22Rv1 (cell line): Measurements from ENCODE around the gene KCNT2.

Experiments used
- CTCF ChIP-seq: fragments of 450-650 bp; IDR thresholded peaks from 2 replicates; pipeline ENCODE4 v1.5.1; 2017; ENCODE audit warnings: mild to moderate bottlenecking
- ZFX ChIP-seq: fragments of 450-650 bp; IDR thresholded peaks from 2 replicates; pipeline ENCODE4 v1.6.1; 2017; ENCODE audit warnings: antibody characterized with exemption, borderline replicate concordance

- TF ChIP-seq CTCF (no peak), ZFX (no peak)
These were observed 426.7 kb downstream of the KCNT2 start for GRCh38 chr1:196181594-196181878.
